Trophoblast cell (in vitro differentiated cells and primary cell): ENCODE measurements around the gene SPON2.

Experiments used
- DNase-seq, 2 donors: peaks; one replicate each; pipeline ENCODE4 v3.0.0-alpha.2; 2016
- H2AFZ ChIP-seq: 2 replicates; pipeline ENCODE4 v1.6.1; 2013; ENCODE audit warnings: low read length, moderate library complexity, mild to moderate bottlenecking; ENCODE audit not compliant: insufficient read depth, poor library complexity
- H2AK5ac ChIP-seq: 2 replicates; pipeline ENCODE4 v1.6.1; 2013; ENCODE audit warnings: mild to moderate bottlenecking, low read length
- H2BK120ac ChIP-seq: 2 replicates; pipeline ENCODE4 v1.6.1; 2013; ENCODE audit warnings: low read length, mild to moderate bottlenecking, moderate library complexity; ENCODE audit not compliant: insufficient read depth, poor library complexity
- H2BK12ac ChIP-seq: 2 replicates; pipeline ENCODE4 v1.6.1; 2013; ENCODE audit warnings: mild to moderate bottlenecking, low read length, moderate library complexity
- H2BK5ac ChIP-seq: 2 replicates; pipeline ENCODE4 v1.6.1; 2013; ENCODE audit warnings: low read length, low read depth, moderate library complexity, mild to moderate bottlenecking; ENCODE audit not compliant: poor library complexity
- H3K14ac ChIP-seq: 2 replicates; pipeline ENCODE4 v1.6.1; 2013; ENCODE audit warnings: mild to moderate bottlenecking, low read length
- H3K18ac ChIP-seq: 2 replicates; pipeline ENCODE4 v1.6.1; 2013; ENCODE audit warnings: mild to moderate bottlenecking, low read length
- H3K23ac ChIP-seq: 2 replicates; pipeline ENCODE4 v1.6.1; 2013; ENCODE audit warnings: low read length
- H3K27ac ChIP-seq: 2 replicates; pipeline ENCODE4 v1.5.1; 2013; ENCODE audit warnings: low read depth, mild to moderate bottlenecking, inconsistent platforms, low read length, moderate library complexity
- H3K27me3 ChIP-seq: 2 replicates; pipeline ENCODE4 v1.6.1; 2013; ENCODE audit warnings: inconsistent platforms, mild to moderate bottlenecking, low read length, moderate library complexity; ENCODE audit not compliant: insufficient read depth
- H3K36me3 ChIP-seq, 2 experiments: 1 replicate in 1 of 2; 2 replicates in 1 of 2; pipeline ENCODE4 v1.6.1; 2013; ENCODE audit warnings: low read length in 2 of 2, mild to moderate bottlenecking in 2 of 2, moderate library complexity in 1 of 2; ENCODE audit not compliant: insufficient read depth in 2 of 2, control insufficient read depth in 1 of 2
- H3K4ac ChIP-seq: 2 replicates; pipeline ENCODE4 v1.6.1; 2013; ENCODE audit warnings: low read depth, mild to moderate bottlenecking, low read length, moderate library complexity
- H3K4me1 ChIP-seq, 2 experiments: 1 replicate in 1 of 2; 2 replicates in 1 of 2; pipeline ENCODE4 v1.6.1; 2013; ENCODE audit warnings: low read length in 2 of 2, mild to moderate bottlenecking in 2 of 2, moderate library complexity in 1 of 2; ENCODE audit not compliant: insufficient read depth in 2 of 2, control insufficient read depth in 1 of 2
- H3K4me2 ChIP-seq: 2 replicates; pipeline ENCODE4 v1.6.1; 2013; ENCODE audit warnings: inconsistent platforms, mild to moderate bottlenecking, low read length, moderate library complexity
- H3K4me3 ChIP-seq: 2 replicates; pipeline ENCODE4 v1.5.1; 2013; ENCODE audit warnings: mild to moderate bottlenecking, low read depth, low read length, inconsistent platforms
- H3K79me1 ChIP-seq: one replicate; pipeline ENCODE4 v1.6.1; 2013; ENCODE audit warnings: low read length
- H3K79me2 ChIP-seq: 2 replicates; pipeline ENCODE4 v1.6.1; 2013; ENCODE audit warnings: low read length, mild to moderate bottlenecking; ENCODE audit not compliant: control insufficient read depth, insufficient read depth, poor library complexity
- H3K9ac ChIP-seq: 2 replicates; pipeline ENCODE4 v1.6.1; 2013; ENCODE audit warnings: mild to moderate bottlenecking, low read length
- H3K9me3 ChIP-seq: 2 replicates; pipeline ENCODE4 v1.6.1; 2013; ENCODE audit warnings: low read depth, mild to moderate bottlenecking, control low read depth, inconsistent platforms, low read length; ENCODE audit not compliant: insufficient read depth
- H4K12ac ChIP-seq: 2 replicates; pipeline ENCODE4 v1.6.1; 2013; ENCODE audit warnings: low read depth, mild to moderate bottlenecking, low read length, moderate library complexity
- H4K8ac ChIP-seq: 2 replicates; pipeline ENCODE4 v1.6.1; 2013; ENCODE audit warnings: low read depth, mild to moderate bottlenecking, low read length, moderate library complexity
- H4K91ac ChIP-seq: one replicate; pipeline ENCODE4 v1.6.1; 2013; ENCODE audit warnings: low read depth, mild to moderate bottlenecking, low read length, moderate library complexity
- WGBS: extraction: QIAGEN DNeasy Blood & Tissue Kit; methylation state at CpG from one replicate; pipeline ENCODE4 v1.1.7; 2013; ENCODE audit warnings: missing lambda C conversion rate; ENCODE audit not compliant: insufficient read length, insufficient coverage; ENCODE audit errors: extremely low coverage; 5-methylcytosine and 5-hydroxymethylcytosine counted together

SPON2 gene

GRCh38 chr4:1187182-1187581, 14.8 kb upstream of the SPON2 start:
- Histone ChIP-seq H3K4me1 (no peaks in the 10 kb centered on the region), H4K8ac (no peak overlapping the region), H3K14ac (no peak overlapping the region), H3K79me1 (no peaks in the 10 kb centered on the region), H2BK120ac (no peak overlapping the region), H3K9ac (no peak overlapping the region), H4K91ac (no peak overlapping the region), H3K4me3 (no peak overlapping the region), H2BK12ac (no peak overlapping the region), H3K27me3 (no peaks in the 10 kb centered on the region), H3K4ac (no peak overlapping the region), H3K27ac (no peak overlapping the region), H4K12ac (no peak overlapping the region), H3K79me2 (no peaks in the 10 kb centered on the region), H3K36me3 (no peaks in the 10 kb centered on the region), H2AK5ac (no peak overlapping the region), H3K9me3 (peaks cover 3% of the 10 kb centered on the region), H3K4me2 (no peak overlapping the region), H3K18ac (no peak overlapping the region), H2BK5ac (no peak overlapping the region), H2AFZ (no peak overlapping the region), H3K23ac (no peak overlapping the region)
- WGBS: no CpG with 5 or more reads among the region's 1 CpG
- no peak for DNase-seq

DNA sequence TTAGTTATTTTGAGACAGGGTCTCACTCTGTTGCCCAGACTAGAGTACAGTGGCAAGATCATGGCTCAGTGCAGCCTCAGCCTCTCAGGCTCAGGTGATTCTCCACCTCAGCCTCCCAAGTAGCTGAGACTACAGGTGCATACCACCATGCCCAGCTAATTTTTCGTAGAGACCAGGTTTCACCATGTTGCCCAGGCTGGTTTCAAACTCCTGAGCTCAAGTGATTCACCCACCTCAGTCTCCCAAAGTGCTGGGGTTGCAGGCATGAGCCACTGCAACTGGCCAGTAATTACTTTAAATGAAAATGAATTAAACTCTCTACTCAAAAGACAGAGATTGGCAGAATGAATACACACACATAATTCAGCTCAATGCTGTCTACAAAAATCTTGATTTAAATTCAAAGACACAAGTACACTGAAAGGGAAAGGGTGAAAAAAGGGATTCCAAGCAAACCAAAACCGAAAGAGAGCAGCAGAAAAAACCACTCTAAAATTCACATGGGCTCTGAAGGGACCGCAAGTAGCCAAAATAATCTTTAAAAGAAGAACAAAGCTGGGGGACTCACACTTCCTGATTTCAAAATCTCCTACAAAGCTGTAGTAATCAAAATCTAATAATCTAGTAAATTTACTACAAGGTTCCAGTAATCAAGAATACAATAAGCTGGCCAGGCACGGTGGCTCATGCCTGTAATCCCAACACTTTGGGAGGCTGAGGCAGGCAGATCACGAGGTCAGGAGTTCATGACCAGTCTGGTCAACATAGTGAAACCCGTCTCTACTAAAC, 11.8 kb upstream of the SPON2 start:
- DNase-seq: no peak
- WGBS: no CpG with 5 or more reads among the region's 6 CpGs
- Histone ChIP-seq H4K12ac (no peak overlapping the region), H3K9ac (no peak overlapping the region), H3K36me3 (no peaks in the 10 kb centered on the region), H3K27ac (no peak overlapping the region), H2AK5ac (no peak overlapping the region), H2BK12ac (no peak overlapping the region), H2BK5ac (no peak overlapping the region), H3K9me3 (peaks cover 2% of the 10 kb centered on the region), H3K79me1 (no peaks in the 10 kb centered on the region), H4K8ac (no peak overlapping the region), H3K14ac (no peak overlapping the region), H2AFZ (no peak overlapping the region), H2BK120ac (no peak overlapping the region), H3K79me2 (no peaks in the 10 kb centered on the region), H4K91ac (no peak overlapping the region), H3K18ac (no peak overlapping the region), H3K4ac (no peak overlapping the region), H3K4me1 (no peaks in the 10 kb centered on the region), H3K23ac (no peak overlapping the region), H3K4me3 (no peak overlapping the region), H3K4me2 (no peak overlapping the region), H3K27me3 (no peaks in the 10 kb centered on the region)

- no peak overlapping the region for H2AK5ac ChIP-seq
- H3K27ac ChIP-seq: no peak overlapping the region
These were observed 9.9 kb upstream of the SPON2 start for GRCh38 chr4:1182313-1182712.

GRCh38 chr4:1180663-1181062, 8.3 kb upstream of the SPON2 start:
- Histone ChIP-seq H4K91ac (no peak overlapping the region), H2AK5ac (no peak overlapping the region), H3K36me3 (no peaks in the 10 kb centered on the region), H3K9me3 (peaks cover 6% of the 10 kb centered on the region), H2BK5ac (no peak overlapping the region), H4K8ac (no peak overlapping the region), H3K4me3 (no peak overlapping the region), H3K79me1 (no peaks in the 10 kb centered on the region), H3K27me3 (no peaks in the 10 kb centered on the region), H3K14ac (no peak overlapping the region), H2AFZ (no peak overlapping the region), H4K12ac (no peak overlapping the region), H3K18ac (no peak overlapping the region), H3K4me2 (no peak overlapping the region), H3K9ac (no peak overlapping the region), H3K27ac (no peak overlapping the region), H3K4me1 (no peaks in the 10 kb centered on the region), H2BK120ac (no peak overlapping the region), H3K4ac (no peak overlapping the region), H3K79me2 (no peaks in the 10 kb centered on the region), H3K23ac (no peak overlapping the region), H2BK12ac (no peak overlapping the region)
- no peak for DNase-seq

More at GRCh38 chr4:1182313-1182712, 9.9 kb upstream of the SPON2 start:
- no peak overlapping the region for H3K23ac ChIP-seq
- no peak overlapping the region for H2AFZ ChIP-seq
- H3K79me2 ChIP-seq: no peaks in the 10 kb centered on the region
- no peak overlapping the region for H4K12ac ChIP-seq
- H3K9ac ChIP-seq: no peak overlapping the region
- no peak overlapping the region for H3K14ac ChIP-seq
- H3K36me3 ChIP-seq: no peaks in the 10 kb centered on the region
- H3K4me2 ChIP-seq: no peak overlapping the region
- H3K27me3 ChIP-seq: no peaks in the 10 kb centered on the region
- no peak overlapping the region for H3K4ac ChIP-seq
- H4K91ac ChIP-seq: no peak overlapping the region
- no peak for DNase-seq
- no peaks in the 10 kb centered on the region for H3K4me1 ChIP-seq
- H4K8ac ChIP-seq: no peak overlapping the region
- no peak overlapping the region for H2BK12ac ChIP-seq
- no peak overlapping the region for H3K4me3 ChIP-seq
- no peak overlapping the region for H2BK120ac ChIP-seq
- H3K9me3 ChIP-seq: peaks cover 6% of the 10 kb centered on the region
- no peak overlapping the region for H2BK5ac ChIP-seq
- no peak overlapping the region for H3K18ac ChIP-seq
- no peaks in the 10 kb centered on the region for H3K79me1 ChIP-seq
